ENCODE measurements around the gene AUH. TPM values are rescaled to one million over a fixed set of nuclear protein-coding genes. Genes with fewer than 3 reads are reported as not detected.

Gene AUH
- total and polyA plus RNA-seq, 2 experiments from 2014 or later, result 9.9 to 18.3 TPM

GRCh38 chr9:91191411-91192380, 170.0 kb downstream of the AUH start:
- in situ Hi-C loops (cut with MboI), result loop anchor here (10.0 kb wide), 1 partner anchor 233 kb away; the partner anchor contains the start of gene NFIL3
- Histone ChIP-seq H3K79me2 (ENCODE audit: insufficient read depth) (no peaks in the 10 kb centered on the region), H2AFZ (no peak overlapping the region), H3K27me3 (replicated peaks; ENCODE audit: insufficient read depth) (no peaks in the 10 kb centered on the region), H3K4me3 (no peak overlapping the region), H3K27ac (peak overlapping the region; percentile 100), H3F3A (ENCODE audit: insufficient read depth) (peaks cover 27% of the 10 kb centered on the region), H3K4me2 (ENCODE audit: unreplicated experiment) (peak overlapping the region; percentile 66), H3K4me1 (ENCODE audit: insufficient read depth) (peaks cover 43% of the 10 kb centered on the region), H3K9me2 (ENCODE audit: insufficient read depth) (no peaks in the 10 kb centered on the region), H3K36me3 (ENCODE audit: low read depth) (no peaks in the 10 kb centered on the region), H3K9ac (peak overlapping the region; percentile 99), H4K20me1 (ENCODE audit: insufficient read depth) (no peaks in the 10 kb centered on the region), H3K9me3 (ENCODE audit: low read depth) (no peaks in the 10 kb centered on the region)
- DNase-seq, result no peak
- TF ChIP-seq EZH2phosphoT487 (IDR thresholded peaks at IDR 0.05; ENCODE audit: insufficient read depth, low read depth), result no peak
- TF ChIP-seq EZH2 (IDR thresholded peaks at IDR 0.05; ENCODE audit: insufficient read depth, poor library complexity, severe bottlenecking), result no peak
- WGBS, 2 experiments (ENCODE audit: low coverage in 1 of 2, low lambda C conversion rate in 2 of 2, missing lambda C conversion rate in 2 of 2), result 86 to 90% methylated on average over 17 to 18 of the region's 18 CpGs

- H3K9ac ChIP-seq, result no peak overlapping the region
- no peaks in the 10 kb centered on the region for H3K79me2 ChIP-seq (ENCODE audit: insufficient read depth)
- H3K4me1 ChIP-seq (ENCODE audit: insufficient read depth), result peaks cover 41% of the 10 kb centered on the region
- no peaks in the 10 kb centered on the region for H3K27me3 ChIP-seq (replicated peaks; ENCODE audit: insufficient read depth)
- no peaks in the 10 kb centered on the region for H3K9me3 ChIP-seq (ENCODE audit: low read depth)
- H3K4me3 ChIP-seq, result no peak overlapping the region
- in situ Hi-C loops (cut with MboI), result loop anchor here (10.0 kb wide), 1 partner anchor 235 kb away; the partner anchor contains the start of gene NFIL3
- H3K27ac ChIP-seq, result no peak overlapping the region
- peaks cover 15% of the 10 kb centered on the region for H3F3A ChIP-seq (ENCODE audit: insufficient read depth)
- no peaks in the 10 kb centered on the region for H3K9me2 ChIP-seq (ENCODE audit: insufficient read depth)
- H2AFZ ChIP-seq, result no peak overlapping the region
- no peak for DNase-seq
- H4K20me1 ChIP-seq (ENCODE audit: insufficient read depth), result no peaks in the 10 kb centered on the region
- no peak overlapping the region for H3K4me2 ChIP-seq (ENCODE audit: unreplicated experiment)
- 97 to 98% methylated on average over 4 of the region's 4 CpGs for WGBS, 2 experiments (ENCODE audit: low coverage in 1 of 2, low lambda C conversion rate in 2 of 2, missing lambda C conversion rate in 2 of 2)
- H3K36me3 ChIP-seq (ENCODE audit: low read depth), result no peaks in the 10 kb centered on the region
- TF ChIP-seq EZH2 (IDR thresholded peaks at IDR 0.05; ENCODE audit: insufficient read depth, poor library complexity, severe bottlenecking), result no peak
- TF ChIP-seq EZH2phosphoT487 (IDR thresholded peaks at IDR 0.05; ENCODE audit: insufficient read depth, low read depth), result no peak
These were observed 171.7 kb downstream of the AUH start for GRCh38 chr9:91190062-91190461.

GRCh38 chr9:91188719-91189590, 172.8 kb downstream of the AUH start:
- Histone ChIP-seq H3K36me3 (ENCODE audit: low read depth) (no peaks in the 10 kb centered on the region), H3K4me2 (ENCODE audit: unreplicated experiment) (no peak overlapping the region), H3K9me2 (ENCODE audit: insufficient read depth) (no peaks in the 10 kb centered on the region), H3K79me2 (ENCODE audit: insufficient read depth) (no peaks in the 10 kb centered on the region), H3K27ac (peak overlapping the region; percentile 94), H3K4me3 (no peak overlapping the region), H3K27me3 (replicated peaks; ENCODE audit: insufficient read depth) (no peaks in the 10 kb centered on the region), H3F3A (ENCODE audit: insufficient read depth) (peaks cover 10% of the 10 kb centered on the region), H4K20me1 (ENCODE audit: insufficient read depth) (no peaks in the 10 kb centered on the region), H3K9me3 (ENCODE audit: low read depth) (no peaks in the 10 kb centered on the region), H3K4me1 (ENCODE audit: insufficient read depth) (peaks cover 33% of the 10 kb centered on the region), H3K9ac (no peak overlapping the region), H2AFZ (no peak overlapping the region)
- no peak for TF ChIP-seq EZH2phosphoT487 (IDR thresholded peaks at IDR 0.05; ENCODE audit: insufficient read depth, low read depth)
- no peak for TF ChIP-seq EZH2 (IDR thresholded peaks at IDR 0.05; ENCODE audit: insufficient read depth, poor library complexity, severe bottlenecking)
- in situ Hi-C loops (cut with MboI), result no loop called here
- WGBS, 2 experiments (ENCODE audit: low coverage in 1 of 2, low lambda C conversion rate in 2 of 2, missing lambda C conversion rate in 2 of 2), result 91 to 99% methylated on average over 10 to 11 of the region's 11 CpGs
- DNase-seq, result no peak

GRCh38 chr9:91187965-91188344, 173.8 kb downstream of the AUH start:
- no peak overlapping the region for H3K4me3 ChIP-seq
- H3K9ac ChIP-seq, result peak overlapping the region; percentile 69
- TF ChIP-seq EZH2 (IDR thresholded peaks at IDR 0.05; ENCODE audit: insufficient read depth, poor library complexity, severe bottlenecking) (no peak), EZH2phosphoT487 (IDR thresholded peaks at IDR 0.05; ENCODE audit: insufficient read depth, low read depth) (no peak)
- H3K9me3 ChIP-seq (ENCODE audit: low read depth), result no peaks in the 10 kb centered on the region
- in situ Hi-C loops (cut with MboI), result no loop called here
- peaks cover 10% of the 10 kb centered on the region for H3F3A ChIP-seq (ENCODE audit: insufficient read depth)
- peak overlapping the region; percentile 94 for H3K27ac ChIP-seq
- H2AFZ ChIP-seq, result no peak overlapping the region
- H3K9me2 ChIP-seq (ENCODE audit: insufficient read depth), result no peaks in the 10 kb centered on the region
- 32 to 42% methylated on average over 2 of the region's 2 CpGs for WGBS, 2 experiments (ENCODE audit: low coverage in 1 of 2, low lambda C conversion rate in 2 of 2, missing lambda C conversion rate in 2 of 2)
- peak overlapping the region; percentile 19 for H3K4me2 ChIP-seq (ENCODE audit: unreplicated experiment)
- H3K79me2 ChIP-seq (ENCODE audit: insufficient read depth), result no peaks in the 10 kb centered on the region
- H3K27me3 ChIP-seq (replicated peaks; ENCODE audit: insufficient read depth), result no peaks in the 10 kb centered on the region
- no peaks in the 10 kb centered on the region for H4K20me1 ChIP-seq (ENCODE audit: insufficient read depth)
- DNase-seq, result peak; percentile 95
- no peaks in the 10 kb centered on the region for H3K36me3 ChIP-seq (ENCODE audit: low read depth)
- H3K4me1 ChIP-seq (ENCODE audit: insufficient read depth), result peaks cover 30% of the 10 kb centered on the region
